IMR-90 (cell line): Measurements from ENCODE around the gene EID3. TPM values are rescaled to one million over a fixed set of nuclear protein-coding genes. Genes with fewer than 3 reads are reported as not detected.

Experiments
- polyA plus RNA-seq, 3 experiments: library from polyadenylated mRNA; depleted of rRNA; stranded (reverse); fragments of >200 nt; gene quantifications; 2 replicates each; pipeline ENCODE4 v1.2.3, GENCODE V29; 2012; ENCODE audit warnings: low replicate concordance in 1 of 3
- total RNA-seq: library from RNA; depleted of rRNA; stranded (reverse); fragments of >200 nt; gene quantifications from 2 replicates; pipeline ENCODE4 v1.2.3, GENCODE V29; 2012; rRNA removed

Gene EID3
- total and polyA plus RNA-seq, 2 of the 4 experiments (the other 2 are of a cell fraction): 2.2 to 4.1 TPM

Other genes starting within 250 kb of the EID3 start
- gene HCFC2, start 239.2 kb upstream of the EID3 start, total RNA-seq: 33.3 and 34.2 TPM in 2 replicates
- 10.7 and 12.0 TPM in 2 replicates for gene HCFC2, start 239.2 kb upstream of the EID3 start, polyA plus RNA-seq (2012; rRNA removed)
- 22.2 and 31.4 TPM in 2 replicates for gene NFYB, start 165.5 kb upstream of the EID3 start, total RNA-seq
- 19.8 and 28.4 TPM in 2 replicates for gene NFYB, start 165.5 kb upstream of the EID3 start, polyA plus RNA-seq (2012; rRNA removed)
- 582 and 671 TPM in 2 replicates for gene TXNRD1, start 88.0 kb upstream of the EID3 start, total RNA-seq
- gene TXNRD1, start 88.0 kb upstream of the EID3 start, polyA plus RNA-seq (2012; rRNA removed): 325 and 379 TPM in 2 replicates
- gene CHST11, start 153.2 kb downstream of the EID3 start, total RNA-seq: 1.4 TPM in 2 replicates
- gene CHST11, start 153.2 kb downstream of the EID3 start, polyA plus RNA-seq (2012; rRNA removed): 2.7 and 4.3 TPM in 2 replicates